ENCODE data around the gene ZNF445.

- TF ChIP-seq CTCF (IDR thresholded peaks at IDR 0.05) (no peak), POLR2A (IDR thresholded peaks at IDR 0.05) (no peak)
Measured at GRCh38 chr3:44518782-44519156, 41.3 kb upstream of the ZNF445 start.

All from Peyer's patch (tissue), 4 donors.